MM.1S (cell line): ENCODE results near the gene GBP4.

ENCODE experiments used
- CTCF ChIP-seq: fragments of 300-600 bp; sonication (generic); IDR thresholded peaks from 2 replicates; pipeline ENCODE4 v1.5.1; 2016; ENCODE audit warnings: antibody characterized with exemption, low read length, mixed read lengths
- EZH2 ChIP-seq: fragments of 300-600 bp; sonication (generic); optimal IDR thresholded peaks from 2 replicates; pipeline ENCODE3; 2017; ENCODE audit warnings: low read depth, mild to moderate bottlenecking, antibody characterized with exemption, low read length, mixed read lengths

DNA sequence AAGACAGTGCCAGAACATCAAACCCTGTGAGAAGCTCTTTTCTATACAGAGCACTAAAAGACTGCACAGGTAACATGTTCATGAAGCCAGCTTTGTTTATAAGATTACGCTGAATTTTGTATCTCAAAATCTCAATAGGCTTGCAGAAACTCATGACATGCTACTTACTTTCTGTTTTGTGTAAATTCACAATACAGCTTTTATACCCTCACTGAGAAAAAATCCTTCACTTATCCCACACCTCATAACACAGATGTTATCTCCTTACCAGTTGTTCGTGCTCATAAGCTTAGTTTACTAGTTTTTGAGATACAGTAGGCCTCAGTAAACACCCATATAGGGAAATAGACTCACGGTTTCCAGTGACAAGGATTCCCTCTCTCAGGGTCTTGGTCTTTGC is 48.8 kb downstream of the GBP4 start:
- no peak for TF ChIP-seq CTCF
- no peak for TF ChIP-seq EZH2
